GM18511 (cell line): ENCODE measurements around the gene MAN1B1.
A peak's percentile ranks its signal among the peaks of the same experiment; 100 is the strongest.

ENCODE experiments used
- ATAC-seq: cut with Tn5 transposase; IDR thresholded peaks from one replicate; pipeline ENCODE4 v1.9.1; 2021; ENCODE audit warnings: mild to moderate bottlenecking, moderate library complexity; ENCODE audit not compliant: unreplicated experiment

Gene MAN1B1

GRCh38 chr9:137068539-137069507 lies 18.0 kb upstream of the MAN1B1 start:
- no peak for ATAC-seq

- ATAC-seq = no peak
Observed at GRCh38 chr9:137069508-137070091, 17.2 kb upstream of the MAN1B1 start.

- ATAC-seq = peak; percentile 77
Observed at GRCh38 chr9:137070201-137070905, 16.4 kb upstream of the MAN1B1 start, which contains the start of gene SAPCD2. Gene SAPCD2 (minus strand): TSS chr9:137070557. CDS start chr9:137070460, 97 bp downstream.

- ATAC-seq = peak; percentile 9
Observed at GRCh38 chr9:137070906-137071275, 15.9 kb upstream of the MAN1B1 start.

- ATAC-seq = no peak
Observed at GRCh38 chr9:137071282-137071681, 15.5 kb upstream of the MAN1B1 start.

- no peak for ATAC-seq
Observed at GRCh38 chr9:137073992-137074399, 12.8 kb upstream of the MAN1B1 start.

GRCh38 chr9:137074657-137075274 lies 12.0 kb upstream of the MAN1B1 start:
- no peak for ATAC-seq

- no peak for ATAC-seq
Observed at GRCh38 chr9:137075275-137075775, 11.5 kb upstream of the MAN1B1 start.

GRCh38 chr9:137076636-137077009 lies 10.2 kb upstream of the MAN1B1 start:
- ATAC-seq = no peak

GRCh38 chr9:137077010-137077747 lies 9.6 kb upstream of the MAN1B1 start, which contains the start of gene UAP1L1:
Gene UAP1L1 (plus strand): TSS chr9:137077517. CDS start chr9:137077533, 16 bp downstream.
- no peak for ATAC-seq

GRCh38 chr9:137077758-137078693 lies 8.8 kb upstream of the MAN1B1 start:
- ATAC-seq = no peak

- no peak for ATAC-seq
Observed at GRCh38 chr9:137078701-137079400, 7.9 kb upstream of the MAN1B1 start.

- no peak for ATAC-seq
Observed at GRCh38 chr9:137079401-137079787, 7.4 kb upstream of the MAN1B1 start.

- ATAC-seq = no peak
Observed at GRCh38 chr9:137080260-137081122, 6.3 kb upstream of the MAN1B1 start.

- ATAC-seq = no peak
Observed at GRCh38 chr9:137082222-137082924, 4.4 kb upstream of the MAN1B1 start.

- ATAC-seq = no peak
Observed at GRCh38 chr9:137082925-137083290, 3.9 kb upstream of the MAN1B1 start.
